ENCODE data around the gene S100G.

Gene S100G

GRCh38 chrX:16695079-16695676 lies 45.2 kb downstream of the S100G start:
- H3K27ac ChIP-seq (ENCODE audit: low read depth, low read length) = no peak overlapping the region
- no peaks in the 10 kb centered on the region for H3K27me3 ChIP-seq (ENCODE audit: control insufficient read depth, insufficient read depth, low read length)
- no peaks in the 10 kb centered on the region for H3K4me1 ChIP-seq (ENCODE audit: control insufficient read depth, insufficient read depth, low read length)
- H3K4me3 ChIP-seq (ENCODE audit: low read length) = no peak overlapping the region
- no peak overlapping the region for H3K9ac ChIP-seq (ENCODE audit: low read length)
- H3K36me3 ChIP-seq (ENCODE audit: control insufficient read depth, insufficient read depth, low read length) = peaks cover 2% of the 10 kb centered on the region

- H3K36me3 ChIP-seq (ENCODE audit: control insufficient read depth, insufficient read depth, low read length) = peaks cover 2% of the 10 kb centered on the region
- H3K4me1 ChIP-seq (ENCODE audit: control insufficient read depth, insufficient read depth, low read length) = no peaks in the 10 kb centered on the region
- no peak overlapping the region for H3K4me3 ChIP-seq (ENCODE audit: low read length)
- no peak overlapping the region for H3K9ac ChIP-seq (ENCODE audit: low read length)
- H3K27me3 ChIP-seq (ENCODE audit: control insufficient read depth, insufficient read depth, low read length) = no peaks in the 10 kb centered on the region
- no peak overlapping the region for H3K27ac ChIP-seq (ENCODE audit: low read depth, low read length)
Measured at GRCh38 chrX:16696956-16697355, 47.0 kb downstream of the S100G start.

- H3K27me3 ChIP-seq (ENCODE audit: control insufficient read depth, insufficient read depth, low read length) = no peaks in the 10 kb centered on the region
- no peak overlapping the region for H3K27ac ChIP-seq (ENCODE audit: low read depth, low read length)
- H3K36me3 ChIP-seq (ENCODE audit: control insufficient read depth, insufficient read depth, low read length) = no peaks in the 10 kb centered on the region
- no peak overlapping the region for H3K4me3 ChIP-seq (ENCODE audit: low read length)
- H3K4me1 ChIP-seq (ENCODE audit: control insufficient read depth, insufficient read depth, low read length) = no peaks in the 10 kb centered on the region
- H3K9ac ChIP-seq (ENCODE audit: low read length) = no peak overlapping the region
Measured at GRCh38 chrX:16699389-16699788, 49.4 kb downstream of the S100G start.

- no peak overlapping the region for H3K27ac ChIP-seq (ENCODE audit: low read depth, low read length)
- no peak overlapping the region for H3K9ac ChIP-seq (ENCODE audit: low read length)
- H3K4me1 ChIP-seq (ENCODE audit: control insufficient read depth, insufficient read depth, low read length) = no peaks in the 10 kb centered on the region
- H3K27me3 ChIP-seq (ENCODE audit: control insufficient read depth, insufficient read depth, low read length) = no peaks in the 10 kb centered on the region
- no peak overlapping the region for H3K4me3 ChIP-seq (ENCODE audit: low read length)
- no peaks in the 10 kb centered on the region for H3K36me3 ChIP-seq (ENCODE audit: control insufficient read depth, insufficient read depth, low read length)
Measured at GRCh38 chrX:16700734-16701133, 50.8 kb downstream of the S100G start.

- Histone ChIP-seq H3K4me1 (ENCODE audit: control insufficient read depth, insufficient read depth, low read length) (no peaks in the 10 kb centered on the region), H3K27me3 (ENCODE audit: control insufficient read depth, insufficient read depth, low read length) (no peaks in the 10 kb centered on the region), H3K4me3 (ENCODE audit: low read length) (no peak overlapping the region), H3K9ac (ENCODE audit: low read length) (no peak overlapping the region), H3K27ac (ENCODE audit: low read depth, low read length) (no peak overlapping the region), H3K36me3 (ENCODE audit: control insufficient read depth, insufficient read depth, low read length) (no peaks in the 10 kb centered on the region)
Measured at GRCh38 chrX:16702700-16703599, 53.0 kb downstream of the S100G start.

All from rectal smooth muscle tissue (tissue), 1 donor.